ENCODE data around the gene MACROD2. TPM values are rescaled to one million over a fixed set of nuclear protein-coding genes. Genes with fewer than 3 reads are reported as not detected.

MACROD2 gene
- total and polyA plus RNA-seq, 4 donors = 0.66 to 10.5 (median 3.3) TPM

- TF ChIP-seq ATF3 (IDR thresholded peaks at IDR 0.05) = no peak
- no peak for TF ChIP-seq ZBTB33 (IDR thresholded peaks at IDR 0.05)
- TF ChIP-seq FOXA1 (IDR thresholded peaks at IDR 0.05) = no peak
- no peak for TF ChIP-seq HNF4A (conservative IDR thresholded peaks at IDR 0.05)
- TF ChIP-seq TAF1 (conservative IDR thresholded peaks at IDR 0.05) = no peak
- TF ChIP-seq MAX (IDR thresholded peaks at IDR 0.05) = no peak
- no peak for TF ChIP-seq RAD21 (IDR thresholded peaks at IDR 0.05)
- TF ChIP-seq GABPA (IDR thresholded peaks at IDR 0.05 in 1 of 2, conservative IDR thresholded peaks at IDR 0.05 in 1 of 2) = no peak
- no peak for TF ChIP-seq HNF4G (IDR thresholded peaks at IDR 0.05)
- TF ChIP-seq FOXA2 (IDR thresholded peaks at IDR 0.05) = no peak
- no peak for TF ChIP-seq RXRA (IDR thresholded peaks at IDR 0.05)
- 99% methylated on average over 1 of the region's 1 CpG for WGBS
- Histone ChIP-seq H3K27ac (ENCODE audit: low read depth in 1 of 2, low read length in 2 of 2) (no peak overlapping the region), H3K9me3 (ENCODE audit: control insufficient read depth in 4 of 4, low read length in 3 of 4) (peaks cover 0 to 18% (median 7%) of the 10 kb centered on the region in 4 donors), H3K36me3 (ENCODE audit: control insufficient read depth in 4 of 4, insufficient read depth in 3 of 4, low read depth in 1 of 4, low read length in 3 of 4) (no peaks in the 10 kb centered on the region), H3K9ac (ENCODE audit: low read depth in 1 of 2, low read length in 2 of 2) (no peak overlapping the region), H3K27me3 (ENCODE audit: control insufficient read depth in 4 of 4, insufficient read depth in 4 of 4, low read length in 3 of 4) (no peaks in the 10 kb centered on the region), H3K4me1 (ENCODE audit: control insufficient read depth in 4 of 4, insufficient read depth in 4 of 4, low read length in 3 of 4) (no peaks in the 10 kb centered on the region), H3K4me3 (ENCODE audit: low read depth in 1 of 3, low read length in 3 of 3) (no peak overlapping the region)
- DNase-seq (ENCODE audit: low spot score) = no peak
Measured at GRCh38 chr20:16000112-16000511, 2004.8 kb downstream of the MACROD2 start.

GRCh38 chr20:16001286-16001685 lies 2006.0 kb downstream of the MACROD2 start:
- Histone ChIP-seq H3K9ac (ENCODE audit: low read depth in 1 of 2, low read length in 2 of 2) (no peak overlapping the region), H3K9me3 (ENCODE audit: control insufficient read depth in 4 of 4, low read length in 3 of 4) (peaks cover 0 to 18% (median 7%) of the 10 kb centered on the region in 4 donors), H3K27me3 (ENCODE audit: control insufficient read depth in 4 of 4, insufficient read depth in 4 of 4, low read length in 3 of 4) (no peaks in the 10 kb centered on the region), H3K36me3 (ENCODE audit: control insufficient read depth in 4 of 4, insufficient read depth in 3 of 4, low read depth in 1 of 4, low read length in 3 of 4) (no peaks in the 10 kb centered on the region), H3K4me1 (ENCODE audit: control insufficient read depth in 4 of 4, insufficient read depth in 4 of 4, low read length in 3 of 4) (no peaks in the 10 kb centered on the region), H3K4me3 (ENCODE audit: low read depth in 1 of 3, low read length in 3 of 3) (no peak overlapping the region), H3K27ac (ENCODE audit: low read depth in 1 of 2, low read length in 2 of 2) (no peak overlapping the region)
- DNase-seq (ENCODE audit: low spot score) = no peak
- TF ChIP-seq CTCF (IDR thresholded peaks at IDR 0.05; ENCODE audit: low read depth, low read length, missing input control) (no peak), JUND (IDR thresholded peaks at IDR 0.05) (no peak), FOXA1 (IDR thresholded peaks at IDR 0.05) (no peak), MAX (IDR thresholded peaks at IDR 0.05) (no peak), TAF1 (conservative IDR thresholded peaks at IDR 0.05) (no peak), RAD21 (IDR thresholded peaks at IDR 0.05) (no peak), NR2F2 (IDR thresholded peaks at IDR 0.05) (no peak), YY1 (IDR thresholded peaks at IDR 0.05) (no peak), REST (IDR thresholded peaks at IDR 0.05) (no peak), SP1 (IDR thresholded peaks at IDR 0.05) (no peak)
- 92% methylated on average over 2 of the region's 2 CpGs for WGBS

All from liver (tissue), 9 donors.